ENCODE data around the gene P2RY13.

Gene P2RY13

GRCh38 chr3:151319628-151320027 is 9.7 kb downstream of the P2RY13 start:
- no peak for DNase-seq

GRCh38 chr3:151318991-151319390 is 10.4 kb downstream of the P2RY13 start:
- DNase-seq, result no peak

GRCh38 chr3:151318313-151318712 is 11.0 kb downstream of the P2RY13 start:
- no peak for DNase-seq

GRCh38 chr3:151316267-151316991 is 12.9 kb downstream of the P2RY13 start, which contains the start of gene GPR87:
TSS of gene GPR87 (minus strand) at chr3:151316820. CDS start at chr3:151300100, 16,720 bp downstream.
- DNase-seq, result no peak

GRCh38 chr3:151315846-151316245 is 13.5 kb downstream of the P2RY13 start:
- no peak for DNase-seq

GRCh38 chr3:151315136-151315535 is 14.2 kb downstream of the P2RY13 start:
- DNase-seq, result no peak

GRCh38 chr3:151314593-151314992 is 14.8 kb downstream of the P2RY13 start:
- no peak for DNase-seq

GRCh38 chr3:151314137-151314536 is 15.2 kb downstream of the P2RY13 start:
- DNase-seq, result no peak

GRCh38 chr3:151312972-151313371 is 16.4 kb downstream of the P2RY13 start:
- no peak for DNase-seq

GRCh38 chr3:151309566-151309965 is 19.8 kb downstream of the P2RY13 start:
- no peak for DNase-seq

- DNase-seq, result no peak
Measured at GRCh38 chr3:151307583-151308488, 21.5 kb downstream of the P2RY13 start.

GRCh38 chr3:151307131-151307530 is 22.2 kb downstream of the P2RY13 start:
- no peak for DNase-seq

- no peak for DNase-seq
Measured at GRCh38 chr3:151306168-151306810, 23.1 kb downstream of the P2RY13 start.

- DNase-seq, result no peak
Measured at GRCh38 chr3:151305775-151306151, 23.6 kb downstream of the P2RY13 start.

- DNase-seq, result peak; percentile 14
Measured at GRCh38 chr3:151305060-151305774, 24.1 kb downstream of the P2RY13 start.

- DNase-seq, result no peak
Measured at GRCh38 chr3:151303751-151304150, 25.6 kb downstream of the P2RY13 start.

GRCh38 chr3:151301787-151302186 is 27.6 kb downstream of the P2RY13 start:
- DNase-seq, result no peak

GRCh38 chr3:151300539-151300938 is 28.8 kb downstream of the P2RY13 start:
- DNase-seq, result no peak

- no peak for DNase-seq
Measured at GRCh38 chr3:151299006-151299405, 30.3 kb downstream of the P2RY13 start.

GRCh38 chr3:151297429-151297828 is 31.9 kb downstream of the P2RY13 start:
- no peak for DNase-seq

- DNase-seq, result no peak
Measured at GRCh38 chr3:151296226-151296625, 33.1 kb downstream of the P2RY13 start.

GRCh38 chr3:151293127-151293526 is 36.2 kb downstream of the P2RY13 start:
- no peak for DNase-seq

- DNase-seq, result no peak
Measured at GRCh38 chr3:151290673-151291072, 38.7 kb downstream of the P2RY13 start.
